ENCODE data around the gene EZH2.

GRCh38 chr7:148773334-148773733 lies 110.8 kb downstream of the EZH2 start:
- TF ChIP-seq POLR2A (IDR thresholded peaks at IDR 0.05; ENCODE audit: low read depth, low read length) (no peak), CTCF (IDR thresholded peaks at IDR 0.05; ENCODE audit: extremely low read depth in 1 of 2, insufficient read depth in 1 of 2, low read depth in 1 of 2, low read length in 2 of 2) (no peak), EZH2 (IDR thresholded peaks at IDR 0.05; ENCODE audit: borderline replicate concordance, low read depth, low read length, severe bottlenecking) (no peak), POLR2AphosphoS5 (IDR thresholded peaks at IDR 0.05; ENCODE audit: insufficient read depth, low read depth, low read length) (no peak), FOS (IDR thresholded peaks at IDR 0.05; ENCODE audit: borderline replicate concordance, insufficient read depth, low read length) (no peak), JUN (IDR thresholded peaks at IDR 0.05; ENCODE audit: borderline replicate concordance, insufficient read depth, insufficient read length, low read depth) (no peak)
